Glutamatergic neuron (in vitro differentiated cells): Measurements from ENCODE around the gene CPHXL. TPM values are rescaled to one million over a fixed set of nuclear protein-coding genes. Genes with fewer than 3 reads are reported as not detected.

Experiments used
- DNase-seq: peaks from one replicate; pipeline ENCODE4 v3.0.0; 2022
- H3K27ac Mint-ChIP-seq: one replicate; pipeline ENCODE4 v1.8.0; 2020; ENCODE audit warnings: mild to moderate bottlenecking, mixed read lengths, inconsistent platforms; ENCODE audit not compliant: unreplicated experiment
- H3K27me3 Mint-ChIP-seq: one replicate; pipeline ENCODE4 v1.8.0; 2020; ENCODE audit warnings: mild to moderate bottlenecking, moderate library complexity, mixed read lengths, inconsistent platforms; ENCODE audit not compliant: unreplicated experiment
- H3K36me3 Mint-ChIP-seq: one replicate; pipeline ENCODE4 v1.8.0; 2020; ENCODE audit warnings: mild to moderate bottlenecking, mixed read lengths, inconsistent platforms; ENCODE audit not compliant: unreplicated experiment
- H3K4me1 Mint-ChIP-seq: one replicate; pipeline ENCODE4 v1.8.0; 2020; ENCODE audit warnings: mild to moderate bottlenecking, low read depth, mixed read lengths, inconsistent platforms; ENCODE audit not compliant: unreplicated experiment
- H3K4me3 Mint-ChIP-seq: one replicate; pipeline ENCODE4 v1.8.0; 2020; ENCODE audit warnings: mild to moderate bottlenecking, mixed read lengths, inconsistent platforms; ENCODE audit not compliant: unreplicated experiment
- H3K9me3 Mint-ChIP-seq: one replicate; pipeline ENCODE4 v1.8.0; 2020; ENCODE audit warnings: mild to moderate bottlenecking, moderate library complexity, mixed read lengths, inconsistent platforms; ENCODE audit not compliant: unreplicated experiment
- CTCF ChIP-seq: fragments of 200-600 bp; sonication (generic); IDR thresholded peaks from one replicate; pipeline ENCODE4 v1.5.0; 2021; ENCODE audit not compliant: partially characterized antibody, unreplicated experiment
- total RNA-seq: library from RNA; stranded (reverse); fragmentation: NEBNext Ultra II Directional; extraction: Animal tissue kit (Norgen Biotek cat#: 25700); gene quantifications from one replicate; pipeline ENCODE4 v1.2.1, GENCODE V29; 2021; ENCODE audit not compliant: unreplicated experiment

CPHXL gene
- total RNA-seq, 1 donor from 2014 or later = not detected

- no peak for TF ChIP-seq CTCF
- DNase-seq = no peak
- Mint-ChIP-seq H3K4me1 (no peaks in the 10 kb centered on the region), H3K27me3 (peaks cover 2% of the 10 kb centered on the region), H3K36me3 (no peaks in the 10 kb centered on the region), H3K27ac (no peak overlapping the region), H3K9me3 (no peaks in the 10 kb centered on the region), H3K4me3 (no peak overlapping the region)
These were observed 36.5 kb upstream of the CPHXL start for GRCh38 chr16:75762746-75763145.

- Mint-ChIP-seq H3K9me3 (no peaks in the 10 kb centered on the region), H3K27me3 (peaks cover 4% of the 10 kb centered on the region), H3K4me1 (no peaks in the 10 kb centered on the region), H3K27ac (no peak overlapping the region), H3K36me3 (no peaks in the 10 kb centered on the region), H3K4me3 (no peak overlapping the region)
- no peak for DNase-seq
- TF ChIP-seq CTCF = no peak
These were observed 34.8 kb upstream of the CPHXL start for GRCh38 chr16:75761108-75761507.

- no peaks in the 10 kb centered on the region for H3K4me1 Mint-ChIP-seq
- TF ChIP-seq CTCF = no peak
- H3K9me3 Mint-ChIP-seq = no peaks in the 10 kb centered on the region
- no peak overlapping the region for H3K27ac Mint-ChIP-seq
- peaks cover 7% of the 10 kb centered on the region for H3K27me3 Mint-ChIP-seq
- H3K4me3 Mint-ChIP-seq = no peak overlapping the region
- H3K36me3 Mint-ChIP-seq = peaks cover 3% of the 10 kb centered on the region
- no peak for DNase-seq
These were observed 33.8 kb upstream of the CPHXL start for GRCh38 chr16:75760018-75760519.

- Mint-ChIP-seq H3K27me3 (peaks cover 7% of the 10 kb centered on the region), H3K9me3 (no peaks in the 10 kb centered on the region), H3K4me3 (no peak overlapping the region), H3K36me3 (peaks cover 4% of the 10 kb centered on the region), H3K4me1 (no peaks in the 10 kb centered on the region), H3K27ac (no peak overlapping the region)
- TF ChIP-seq CTCF = no peak
- no peak for DNase-seq
These were observed 31.9 kb upstream of the CPHXL start for GRCh38 chr16:75758215-75758614.

GRCh38 chr16:75754141-75754540, 27.9 kb upstream of the CPHXL start:
- no peaks in the 10 kb centered on the region for H3K9me3 Mint-ChIP-seq
- peaks cover 4% of the 10 kb centered on the region for H3K36me3 Mint-ChIP-seq
- H3K27ac Mint-ChIP-seq = no peak overlapping the region
- DNase-seq = no peak
- no peaks in the 10 kb centered on the region for H3K4me1 Mint-ChIP-seq
- TF ChIP-seq CTCF = no peak
- peaks cover 7% of the 10 kb centered on the region for H3K27me3 Mint-ChIP-seq
- H3K4me3 Mint-ChIP-seq = no peak overlapping the region
